GM19463 (cell line): ENCODE data around the gene EFNA5.
"Not testable (repeated sequence)": the region's sequence is repeated elsewhere in the genome, so short reads cannot be mapped to it uniquely, and the experiment has no call there.

Source experiments
- ATAC-seq: cut with Tn5 transposase; IDR thresholded peaks from one replicate; pipeline ENCODE4 v1.9.1; 2021; ENCODE audit warnings: mild to moderate bottlenecking, moderate library complexity; ENCODE audit not compliant: unreplicated experiment

The EFNA5 gene

GRCh38 chr5:107499776-107500175 lies 171.0 kb downstream of the EFNA5 start:
- ATAC-seq, result no peak

GRCh38 chr5:107499237-107499636 lies 171.5 kb downstream of the EFNA5 start:
- ATAC-seq, result no peak

- ATAC-seq, result no peak
These were observed 174.3 kb downstream of the EFNA5 start for GRCh38 chr5:107496466-107496865.

GRCh38 chr5:107494129-107494528 lies 176.6 kb downstream of the EFNA5 start:
- not testable (repeated sequence) for ATAC-seq

- ATAC-seq, result no peak
These were observed 183.6 kb downstream of the EFNA5 start for GRCh38 chr5:107487056-107487542.

GRCh38 chr5:107486489-107486888 lies 184.2 kb downstream of the EFNA5 start:
- peak; percentile 75 for ATAC-seq

GRCh38 chr5:107485184-107485583 lies 185.6 kb downstream of the EFNA5 start:
- ATAC-seq, result peak; percentile 62

- no peak for ATAC-seq
These were observed 186.5 kb downstream of the EFNA5 start for GRCh38 chr5:107484281-107484680.

GRCh38 chr5:107483231-107484024 lies 187.3 kb downstream of the EFNA5 start:
- peak; percentile 32 for ATAC-seq

GRCh38 chr5:107478068-107478641 lies 192.6 kb downstream of the EFNA5 start:
- no peak for ATAC-seq

GRCh38 chr5:107477492-107477891 lies 193.2 kb downstream of the EFNA5 start:
- ATAC-seq, result no peak

GRCh38 chr5:107476783-107477182 lies 194.0 kb downstream of the EFNA5 start:
- peak; percentile 73 for ATAC-seq

- ATAC-seq, result peak; percentile 61
These were observed 195.8 kb downstream of the EFNA5 start for GRCh38 chr5:107474716-107475489.

GRCh38 chr5:107474361-107474715 lies 196.4 kb downstream of the EFNA5 start:
- ATAC-seq, result no peak

GRCh38 chr5:107472620-107473064 lies 198.1 kb downstream of the EFNA5 start:
- no peak for ATAC-seq

GRCh38 chr5:107470295-107470582 lies 200.5 kb downstream of the EFNA5 start:
- no peak for ATAC-seq

- no peak for ATAC-seq
These were observed 201.0 kb downstream of the EFNA5 start for GRCh38 chr5:107469485-107470294.

- no peak for ATAC-seq
These were observed 201.7 kb downstream of the EFNA5 start for GRCh38 chr5:107469064-107469463.

- no peak for ATAC-seq
These were observed 202.5 kb downstream of the EFNA5 start for GRCh38 chr5:107468276-107468675.

GRCh38 chr5:107467137-107467932 lies 203.4 kb downstream of the EFNA5 start:
- ATAC-seq, result no peak
